Effector CD8-positive, alpha-beta T cell (primary cell): Measurements from ENCODE around the gene C1QTNF1.

Experiments used
- DNase-seq: peaks from one replicate; lab custom pipeline; 2025; lab: John Stamatoyannopoulos, UW

The C1QTNF1 gene

DNA sequence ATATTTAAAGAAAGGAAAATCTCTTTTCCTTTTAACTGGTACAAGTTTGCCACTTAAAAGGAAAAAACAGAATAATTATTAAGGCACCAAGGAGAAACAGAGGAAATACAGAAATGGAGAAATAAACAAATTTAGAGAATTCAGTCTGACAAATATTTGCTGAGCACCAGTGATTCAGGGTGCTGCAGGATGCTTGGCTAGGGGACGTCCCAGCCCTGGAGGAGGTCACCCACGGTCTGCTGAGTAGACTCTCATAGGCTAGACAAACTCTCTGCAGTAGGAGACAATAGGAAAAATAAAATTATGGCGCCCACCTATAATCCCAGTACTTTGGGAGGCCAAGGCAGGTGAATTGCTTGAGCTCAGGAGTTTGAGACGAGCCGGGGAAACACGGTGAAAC lies 15.9 kb downstream of the C1QTNF1 start:
- no peak for DNase-seq

DNA sequence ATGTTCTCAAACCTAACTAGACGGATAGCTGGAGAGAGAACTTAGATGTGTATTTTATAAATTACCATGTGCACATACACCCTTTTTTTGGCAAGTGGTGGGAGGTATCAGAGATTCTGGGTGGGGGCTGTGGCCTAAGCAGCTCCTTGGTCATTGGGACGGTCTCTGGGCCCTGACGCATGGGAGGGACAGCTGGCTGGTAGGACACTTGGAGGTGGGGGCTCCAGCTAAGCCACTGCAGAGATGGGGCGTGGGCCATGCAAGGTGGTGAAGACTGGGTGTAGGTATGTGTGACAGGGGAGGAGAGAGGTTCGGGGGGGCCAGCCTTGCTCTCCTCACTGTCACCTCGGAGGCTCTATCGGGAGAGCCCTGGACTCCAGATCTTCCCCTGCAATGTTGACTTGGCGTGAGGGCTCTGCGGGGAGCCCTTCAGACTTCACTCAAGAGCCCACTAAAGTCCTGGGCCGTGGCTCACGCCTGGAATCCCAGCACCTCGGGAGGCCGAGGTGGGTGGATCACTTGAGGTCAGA lies 17.1 kb downstream of the C1QTNF1 start:
- DNase-seq = no peak

DNA sequence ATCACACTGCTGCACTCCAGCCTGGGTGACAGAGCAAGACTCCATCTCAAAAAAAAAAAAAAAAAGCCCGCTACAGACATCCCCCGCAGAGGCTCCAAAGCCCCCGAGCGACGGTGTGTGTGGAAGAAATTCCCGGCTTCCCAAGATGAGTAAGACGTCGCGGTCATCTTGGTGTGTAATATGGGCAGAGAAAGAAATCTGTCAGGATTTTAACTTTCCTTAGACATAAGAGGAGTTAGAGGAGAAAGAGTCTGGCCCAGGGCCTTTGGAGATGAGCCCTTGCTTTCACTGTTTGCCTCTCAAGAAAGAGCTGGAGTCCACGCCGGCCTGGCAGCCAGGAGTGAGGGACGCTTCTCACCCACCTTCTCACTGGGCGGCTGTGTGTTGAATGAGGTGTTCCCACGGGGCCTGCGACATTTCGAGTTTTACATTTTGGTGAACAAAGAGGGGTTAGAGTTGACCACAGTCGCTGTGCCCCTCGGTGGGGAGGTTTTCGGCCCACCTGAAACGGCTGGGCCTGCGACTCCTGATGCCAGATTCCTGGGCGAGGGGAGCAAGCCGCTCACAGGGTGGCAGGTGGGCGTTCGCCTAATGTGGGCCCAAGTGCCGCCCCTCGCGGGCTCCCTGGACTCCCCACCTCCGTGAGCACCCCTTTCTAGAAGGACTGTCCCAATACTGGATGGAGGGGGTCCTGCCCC lies 17.9 kb downstream of the C1QTNF1 start:
- no peak for DNase-seq

DNA sequence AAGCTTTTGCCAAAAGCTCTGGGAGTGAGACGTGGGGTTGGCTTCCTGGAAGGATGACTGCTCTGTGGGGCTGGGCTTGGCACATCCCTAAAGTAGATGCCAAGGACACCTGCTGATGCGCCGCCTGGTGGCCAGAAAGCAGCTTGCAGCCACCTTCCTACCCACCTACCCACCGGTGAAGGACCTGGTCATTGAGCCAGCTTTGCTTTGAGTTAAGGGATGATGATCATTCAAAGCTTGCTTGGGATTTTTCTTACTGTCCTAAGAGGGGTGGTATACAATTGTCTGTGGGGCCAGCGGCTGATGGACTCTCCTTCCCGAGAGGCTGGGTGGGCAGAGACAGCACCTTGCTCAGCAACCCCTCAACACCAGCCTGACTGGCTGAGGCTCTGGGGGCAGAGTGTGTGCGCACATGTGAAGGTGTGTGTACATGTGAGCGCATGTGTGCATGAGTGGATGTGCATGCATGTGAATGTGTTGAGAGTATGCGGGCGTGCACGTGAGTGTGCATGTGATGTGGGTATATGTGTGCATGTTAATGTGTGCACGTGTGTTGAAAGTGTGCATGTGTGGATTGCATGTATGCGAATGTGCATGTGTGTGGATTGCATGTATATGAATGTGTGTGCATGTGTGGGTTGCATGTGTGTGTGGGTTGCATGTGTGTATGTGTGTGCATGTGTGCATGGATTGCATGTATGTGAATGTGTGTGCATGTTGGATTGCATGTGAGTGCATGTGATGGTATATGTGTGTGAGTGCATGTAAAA lies 18.6 kb downstream of the C1QTNF1 start:
- DNase-seq = peak; percentile 55

DNA sequence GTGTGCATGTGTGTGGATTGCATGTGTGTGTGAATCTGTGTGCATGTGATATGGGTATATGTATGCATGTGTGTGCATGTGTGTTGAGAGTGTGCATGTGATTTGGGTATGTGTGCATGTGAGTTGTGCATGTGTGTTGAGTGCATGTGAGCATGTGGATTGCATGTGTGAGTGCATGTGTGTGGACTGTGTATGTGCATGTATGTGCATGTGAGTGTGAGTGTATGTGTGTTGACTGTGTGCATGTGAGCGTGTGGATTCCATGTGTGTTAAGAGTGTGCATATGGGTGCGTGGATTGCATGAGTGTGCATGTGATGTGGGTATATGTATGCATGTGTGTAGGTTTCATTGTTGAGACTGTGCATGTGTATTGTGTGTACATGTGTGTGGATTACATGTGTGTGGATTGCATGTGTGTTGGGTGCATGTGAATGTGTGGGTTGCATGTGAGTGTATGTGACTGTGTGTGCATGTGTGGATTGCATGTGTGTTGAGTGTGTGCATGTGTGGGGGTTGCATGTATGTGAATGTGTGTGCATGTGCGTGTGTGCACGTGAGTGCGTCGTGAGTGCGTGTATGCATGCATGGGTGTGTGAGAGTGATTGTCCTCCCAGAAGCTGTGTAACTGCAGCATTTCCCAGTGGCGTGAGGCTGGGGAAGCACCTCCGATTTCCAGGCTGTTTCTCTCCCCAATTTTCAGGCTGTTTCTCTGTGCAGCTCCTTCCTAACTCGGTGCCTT lies 19.4 kb downstream of the C1QTNF1 start:
- no peak for DNase-seq

DNA sequence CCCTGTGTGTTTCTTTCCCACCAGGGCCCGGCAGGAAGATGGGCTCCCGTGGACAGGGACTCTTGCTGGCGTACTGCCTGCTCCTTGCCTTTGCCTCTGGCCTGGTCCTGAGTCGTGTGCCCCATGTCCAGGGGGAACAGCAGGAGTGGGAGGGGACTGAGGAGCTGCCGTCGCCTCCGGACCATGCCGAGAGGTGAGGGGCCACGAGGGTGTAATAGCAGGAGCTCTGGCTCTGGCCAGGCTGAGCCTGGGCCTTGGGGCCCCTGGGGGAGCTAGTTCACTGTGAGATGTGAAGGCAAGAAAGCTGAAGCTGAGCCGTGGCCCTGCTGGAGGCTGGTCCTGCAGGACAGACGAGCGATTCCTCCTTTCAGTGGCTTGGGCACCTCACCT lies 20.0 kb downstream of the C1QTNF1 start:
- no peak for DNase-seq

DNA sequence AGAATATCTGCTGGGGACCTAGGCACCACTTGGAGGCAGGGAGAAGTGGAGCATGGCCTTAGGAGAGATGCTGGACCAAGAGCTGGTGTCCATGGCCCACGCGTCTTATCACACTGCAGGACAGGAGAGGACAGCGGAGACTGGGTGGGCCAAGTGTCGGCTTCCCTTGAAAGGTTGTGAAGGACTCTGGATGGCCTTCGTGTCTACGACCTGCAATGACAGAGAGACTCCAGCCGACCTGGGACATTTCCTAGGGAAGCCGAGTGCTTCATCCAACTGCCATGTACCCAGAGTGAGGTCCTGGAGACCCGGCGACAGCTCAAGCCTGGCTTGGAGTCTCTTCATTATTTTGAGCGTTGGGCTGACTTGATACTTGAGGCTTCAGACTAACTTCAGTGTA lies 20.5 kb downstream of the C1QTNF1 start:
- no peak for DNase-seq

DNA sequence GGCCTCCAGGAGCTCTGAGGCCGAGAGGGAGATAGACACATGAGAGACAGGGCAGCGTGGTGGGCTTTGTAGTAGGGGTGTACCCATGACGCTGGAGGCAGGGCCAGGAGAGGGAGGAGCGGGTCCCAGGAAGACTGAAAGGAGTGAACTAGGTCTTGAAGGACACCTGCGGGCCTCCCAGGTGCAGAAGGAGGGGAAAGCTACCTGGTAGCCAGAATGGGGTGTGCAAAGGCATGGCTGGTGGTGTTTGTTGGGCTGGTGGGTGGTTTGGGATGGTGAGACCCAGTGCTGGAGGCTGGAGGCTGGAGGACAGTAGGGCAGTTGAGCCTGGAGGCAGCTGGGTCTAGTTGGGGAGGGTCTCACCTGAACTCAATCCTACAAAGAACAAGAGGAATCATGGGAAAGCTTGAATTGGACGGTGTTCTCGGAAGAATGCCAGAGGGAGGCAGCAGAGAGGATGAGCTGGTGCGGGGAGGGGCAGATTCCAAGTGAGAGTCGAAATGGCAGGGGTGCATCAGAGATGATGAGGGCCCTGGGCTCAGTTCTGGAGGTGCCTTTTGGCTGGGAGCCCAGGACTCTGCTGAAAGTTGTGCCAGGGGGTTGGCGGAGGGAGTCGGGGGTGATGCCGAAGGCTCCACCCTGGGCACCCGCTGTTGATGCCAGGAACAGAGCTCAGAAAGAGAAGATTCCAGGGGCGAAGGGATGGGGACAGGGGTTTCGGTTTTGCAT lies 21.2 kb downstream of the C1QTNF1 start:
- no peak for DNase-seq

DNA sequence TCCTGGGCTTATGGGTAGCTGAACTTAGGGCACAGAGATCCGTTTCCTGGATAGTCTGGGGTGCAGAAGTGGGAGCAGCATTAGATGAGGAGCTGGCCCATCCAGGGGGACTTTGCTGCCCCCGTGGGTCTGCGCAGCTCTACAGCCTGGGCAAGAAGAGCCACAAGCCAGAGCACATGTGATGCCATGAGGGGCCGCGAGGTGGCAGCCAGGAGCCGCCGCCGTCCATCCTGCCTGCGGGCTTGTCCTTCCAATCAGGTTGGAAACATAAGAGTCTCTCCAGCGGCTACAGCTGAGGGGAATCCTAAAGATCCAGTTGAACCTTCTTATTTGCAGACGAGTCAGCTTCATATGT lies 21.9 kb downstream of the C1QTNF1 start:
- peak; percentile 34 for DNase-seq

DNA sequence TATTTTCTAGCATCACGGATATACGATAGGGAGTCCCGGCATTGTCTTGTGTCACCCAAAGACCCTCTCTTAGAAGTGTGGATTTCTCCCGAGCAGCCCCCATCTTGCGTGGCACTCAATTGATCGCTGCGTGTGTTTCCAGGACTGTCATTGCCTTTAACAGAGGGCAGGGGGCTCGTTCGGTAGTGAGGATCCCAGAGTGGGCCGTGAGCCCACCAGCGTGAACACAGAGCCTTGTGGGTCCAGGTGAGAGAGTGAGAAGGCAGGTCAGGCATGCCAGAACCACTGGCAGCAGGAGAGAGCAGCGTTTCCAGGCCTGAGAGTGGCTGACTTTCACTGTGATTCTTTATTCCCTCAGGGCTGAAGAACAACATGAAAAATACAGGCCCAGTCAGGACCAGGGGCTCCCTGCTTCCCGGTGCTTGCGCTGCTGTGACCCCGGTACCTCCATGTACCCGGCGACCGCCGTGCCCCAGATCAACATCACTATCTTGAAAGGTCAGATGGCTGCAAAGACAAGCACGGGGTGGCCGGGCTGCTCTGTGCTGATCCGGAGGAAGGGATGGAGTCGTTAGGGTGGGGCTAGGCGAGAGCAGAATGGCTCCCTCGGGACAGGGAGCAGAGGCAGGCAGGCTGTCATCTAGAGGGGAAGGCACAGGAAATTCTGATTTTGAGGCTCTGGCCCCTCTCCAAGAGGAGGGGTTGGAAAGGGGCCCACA lies 22.4 kb downstream of the C1QTNF1 start:
- no peak for DNase-seq

DNA sequence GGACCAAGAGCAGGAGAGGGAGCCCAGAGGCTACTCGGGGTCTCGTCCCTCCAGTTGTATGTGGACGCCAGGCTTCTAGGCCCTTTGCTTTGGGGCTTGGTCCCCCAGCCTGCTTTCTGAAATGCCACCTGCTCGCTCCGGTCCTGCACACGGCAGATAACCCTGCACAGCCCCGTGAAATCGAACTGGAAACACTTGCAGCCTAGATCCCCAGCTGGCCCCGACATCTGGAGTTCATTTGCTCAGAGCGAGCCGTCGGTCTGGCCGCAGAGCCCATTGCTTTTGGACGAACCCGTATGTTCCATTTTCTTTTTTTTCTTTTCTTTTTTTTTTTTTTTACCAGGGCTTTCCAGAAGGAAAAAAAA lies 22.9 kb downstream of the C1QTNF1 start:
- no peak for DNase-seq

DNA sequence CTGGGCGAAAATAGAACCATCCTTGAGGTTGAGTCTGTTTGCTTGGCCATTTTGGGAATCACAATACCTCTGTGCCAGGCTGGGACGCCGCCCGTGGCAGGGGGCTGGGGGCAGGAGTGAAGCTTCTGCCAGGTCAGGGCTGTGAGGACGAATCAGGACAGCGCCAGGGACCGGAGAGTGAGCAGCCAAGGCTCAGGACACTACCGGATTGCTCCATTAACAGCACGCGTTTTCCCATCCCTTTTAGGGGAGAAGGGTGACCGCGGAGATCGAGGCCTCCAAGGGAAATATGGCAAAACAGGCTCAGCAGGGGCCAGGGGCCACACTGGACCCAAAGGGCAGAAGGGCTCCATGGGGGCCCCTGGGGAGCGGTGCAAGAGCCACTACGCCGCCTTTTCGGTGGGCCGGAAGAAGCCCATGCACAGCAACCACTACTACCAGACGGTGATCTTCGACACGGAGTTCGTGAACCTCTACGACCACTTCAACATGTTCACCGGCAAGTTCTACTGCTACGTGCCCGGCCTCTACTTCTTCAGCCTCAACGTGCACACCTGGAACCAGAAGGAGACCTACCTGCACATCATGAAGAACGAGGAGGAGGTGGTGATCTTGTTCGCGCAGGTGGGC lies 23.4 kb downstream of the C1QTNF1 start:
- DNase-seq = no peak

DNA sequence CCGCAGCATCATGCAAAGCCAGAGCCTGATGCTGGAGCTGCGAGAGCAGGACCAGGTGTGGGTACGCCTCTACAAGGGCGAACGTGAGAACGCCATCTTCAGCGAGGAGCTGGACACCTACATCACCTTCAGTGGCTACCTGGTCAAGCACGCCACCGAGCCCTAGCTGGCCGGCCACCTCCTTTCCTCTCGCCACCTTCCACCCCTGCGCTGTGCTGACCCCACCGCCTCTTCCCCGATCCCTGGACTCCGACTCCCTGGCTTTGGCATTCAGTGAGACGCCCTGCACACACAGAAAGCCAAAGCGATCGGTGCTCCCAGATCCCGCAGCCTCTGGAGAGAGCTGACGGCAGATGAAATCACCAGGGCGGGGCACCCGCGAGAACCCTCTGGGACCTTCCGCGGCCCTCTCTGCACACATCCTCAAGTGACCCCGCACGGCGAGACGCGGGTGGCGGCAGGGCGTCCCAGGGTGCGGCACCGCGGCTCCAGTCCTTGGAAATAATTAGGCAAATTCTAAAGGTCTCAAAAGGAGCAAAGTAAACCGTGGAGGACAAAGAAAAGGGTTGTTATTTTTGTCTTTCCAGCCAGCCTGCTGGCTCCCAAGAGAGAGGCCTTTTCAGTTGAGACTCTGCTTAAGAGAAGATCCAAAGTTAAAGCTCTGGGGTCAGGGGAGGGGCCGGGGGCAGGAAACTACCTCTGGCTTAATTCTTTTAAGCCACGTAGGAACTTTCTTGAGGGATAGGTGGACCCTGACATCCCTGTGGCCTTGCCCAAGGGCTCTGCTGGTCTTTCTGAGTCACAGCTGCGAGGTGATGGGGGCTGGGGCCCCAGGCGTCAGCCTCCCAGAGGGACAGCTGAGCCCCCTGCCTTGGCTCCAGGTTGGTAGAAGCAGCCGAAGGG lies 24.2 kb downstream of the C1QTNF1 start:
- no peak for DNase-seq

DNA sequence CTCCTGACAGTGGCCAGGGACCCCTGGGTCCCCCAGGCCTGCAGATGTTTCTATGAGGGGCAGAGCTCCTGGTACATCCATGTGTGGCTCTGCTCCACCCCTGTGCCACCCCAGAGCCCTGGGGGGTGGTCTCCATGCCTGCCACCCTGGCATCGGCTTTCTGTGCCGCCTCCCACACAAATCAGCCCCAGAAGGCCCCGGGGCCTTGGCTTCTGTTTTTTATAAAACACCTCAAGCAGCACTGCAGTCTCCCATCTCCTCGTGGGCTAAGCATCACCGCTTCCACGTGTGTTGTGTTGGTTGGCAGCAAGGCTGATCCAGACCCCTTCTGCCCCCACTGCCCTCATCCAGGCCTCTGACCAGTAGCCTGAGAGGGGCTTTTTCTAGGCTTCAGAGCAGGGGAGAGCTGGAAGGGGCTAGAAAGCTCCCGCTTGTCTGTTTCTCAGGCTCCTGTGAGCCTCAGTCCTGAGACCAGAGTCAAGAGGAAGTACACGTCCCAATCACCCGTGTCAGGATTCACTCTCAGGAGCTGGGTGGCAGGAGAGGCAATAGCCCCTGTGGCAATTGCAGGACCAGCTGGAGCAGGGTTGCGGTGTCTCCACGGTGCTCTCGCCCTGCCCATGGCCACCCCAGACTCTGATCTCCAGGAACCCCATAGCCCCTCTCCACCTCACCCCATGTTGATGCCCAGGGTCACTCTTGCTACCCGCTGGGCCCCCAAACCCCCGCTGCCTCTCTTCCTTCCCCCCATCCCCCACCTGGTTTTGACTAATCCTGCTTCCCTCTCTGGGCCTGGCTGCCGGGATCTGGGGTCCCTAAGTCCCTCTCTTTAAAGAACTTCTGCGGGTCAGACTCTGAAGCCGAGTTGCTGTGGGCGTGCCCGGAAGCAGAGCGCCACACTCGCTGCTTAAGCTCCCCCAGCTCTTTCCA lies 25.1 kb downstream of the C1QTNF1 start:
- no peak for DNase-seq

DNA sequence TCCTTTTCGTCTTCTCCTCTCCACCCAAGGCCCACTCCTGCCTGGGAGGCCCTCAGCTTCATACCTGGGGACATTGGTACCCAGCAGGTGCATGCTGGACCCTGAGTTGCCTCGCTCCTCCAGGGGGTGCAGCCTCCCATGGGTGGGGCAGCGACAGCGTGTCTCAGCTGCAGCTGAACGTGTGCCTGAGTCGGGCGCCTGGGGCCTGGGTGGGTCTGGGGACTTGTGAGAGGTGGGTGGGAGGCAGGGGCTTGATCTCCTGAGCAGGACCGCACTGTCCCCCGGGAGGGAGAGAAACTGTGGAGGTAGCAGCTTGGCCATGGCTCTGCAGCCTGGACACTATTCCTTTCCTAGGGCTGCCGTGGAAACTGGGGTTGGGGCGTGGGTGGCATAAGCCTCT lies 25.9 kb downstream of the C1QTNF1 start:
- no peak for DNase-seq

DNA sequence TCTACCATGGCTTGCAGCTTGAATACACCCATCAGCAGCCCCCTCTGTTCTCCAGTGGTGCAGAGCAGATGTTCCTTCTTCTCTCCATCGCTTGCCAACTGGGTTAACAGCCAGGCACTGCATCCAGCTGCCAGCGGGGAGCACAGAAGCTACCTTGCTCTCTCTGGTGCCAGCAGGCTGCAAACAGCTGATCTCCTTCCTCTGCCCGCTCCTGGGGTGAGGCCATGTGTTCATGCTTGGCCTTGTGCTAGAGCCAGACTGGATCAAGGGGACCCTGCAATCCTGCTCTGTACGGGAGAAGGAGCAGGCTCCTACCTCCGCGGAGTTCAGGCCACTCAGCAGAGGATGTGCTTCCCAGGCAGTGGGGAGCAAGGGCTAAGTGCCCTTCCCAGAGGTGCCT lies 26.6 kb downstream of the C1QTNF1 start:
- no peak for DNase-seq

DNA sequence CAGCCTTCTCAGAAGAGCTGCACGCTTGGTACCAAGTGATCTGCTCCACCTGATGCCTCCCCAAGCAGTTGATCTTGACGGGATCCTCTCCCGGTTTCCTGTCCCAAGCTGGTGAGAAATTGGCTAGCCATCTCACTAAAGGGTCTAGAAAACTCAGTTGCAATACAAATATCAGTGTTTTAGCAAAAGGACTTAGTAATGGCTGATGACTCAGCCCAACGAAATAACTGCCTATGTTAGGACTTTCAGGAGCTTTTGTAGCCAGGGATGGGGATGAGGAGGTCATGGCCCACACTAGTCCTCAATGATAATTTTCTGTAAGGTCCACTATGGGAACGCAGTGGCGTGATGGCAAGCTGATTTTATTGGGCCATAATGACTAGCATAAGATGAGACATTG lies 27.3 kb downstream of the C1QTNF1 start:
- no peak for DNase-seq

DNA sequence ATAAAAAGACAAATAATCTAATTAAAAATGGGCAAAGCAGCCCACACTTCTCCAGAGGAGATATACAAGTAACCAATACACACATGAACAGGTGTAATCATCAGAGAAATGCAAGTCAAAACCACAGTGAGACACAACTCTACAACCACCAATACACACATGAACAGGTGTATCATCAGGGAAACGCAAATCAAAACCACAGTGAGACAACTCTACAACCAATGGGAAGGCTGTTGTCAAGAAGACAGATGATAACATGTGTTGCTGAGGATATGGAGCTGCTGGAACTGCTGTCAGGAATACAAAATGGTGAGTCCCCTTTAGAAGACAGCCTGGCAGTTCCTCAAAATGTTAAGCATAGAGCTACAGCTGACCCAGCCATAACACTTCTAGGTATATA lies 28.2 kb downstream of the C1QTNF1 start:
- DNase-seq = no peak
